Endothelial cell (in vitro differentiated cells): ENCODE data around the gene DYSF. TPM values are rescaled to one million over a fixed set of nuclear protein-coding genes. Genes with fewer than 3 reads are reported as not detected.

Experiments
- DNase-seq: peaks from one replicate; pipeline ENCODE4 v3.0.0; 2021; ENCODE audit warnings: low spot score
- H3K27ac Mint-ChIP-seq: one replicate; pipeline ENCODE4 v1.8.0; 2021; ENCODE audit warnings: mixed read lengths, inconsistent platforms; ENCODE audit not compliant: unreplicated experiment
- H3K27me3 Mint-ChIP-seq: one replicate; pipeline ENCODE4 v1.8.0; 2021; ENCODE audit warnings: mild to moderate bottlenecking, moderate library complexity, mixed read lengths, inconsistent platforms; ENCODE audit not compliant: unreplicated experiment
- H3K36me3 Mint-ChIP-seq: one replicate; pipeline ENCODE4 v1.8.0; 2021; ENCODE audit warnings: mild to moderate bottlenecking, low read depth, mixed read lengths, inconsistent platforms; ENCODE audit not compliant: unreplicated experiment
- H3K4me1 Mint-ChIP-seq: one replicate; pipeline ENCODE4 v1.8.0; 2021; ENCODE audit warnings: mild to moderate bottlenecking, mixed read lengths, inconsistent platforms; ENCODE audit not compliant: unreplicated experiment
- H3K4me3 Mint-ChIP-seq: one replicate; pipeline ENCODE4 v1.8.0; 2021; ENCODE audit warnings: mild to moderate bottlenecking, mixed read lengths, inconsistent platforms; ENCODE audit not compliant: unreplicated experiment
- H3K9me3 Mint-ChIP-seq: one replicate; pipeline ENCODE4 v1.8.0; 2021; ENCODE audit warnings: mixed read lengths, inconsistent platforms; ENCODE audit not compliant: unreplicated experiment
- CTCF ChIP-seq: fragments of 200-600 bp; sonication (generic); IDR thresholded peaks from one replicate; pipeline ENCODE4 v1.5.0; 2021; ENCODE audit warnings: antibody characterized with exemption; ENCODE audit not compliant: unreplicated experiment
- total RNA-seq: library from RNA; stranded (reverse); fragmentation: NEBNext Ultra II Directional; extraction: Animal tissue kit (Norgen Biotek cat#: 25700); gene quantifications from one replicate; pipeline ENCODE4 v1.2.1, GENCODE V29; 2021; ENCODE audit not compliant: unreplicated experiment

Gene DYSF
- total RNA-seq, 1 donor from 2014 or later: 566 TPM

- peaks cover 22% of the 10 kb centered on the region for H3K27me3 Mint-ChIP-seq
- no peak for DNase-seq
Observed at GRCh38 chr2:71619230-71619741, 165.9 kb downstream of the DYSF start.

GRCh38 chr2:71620116-71620515, 166.8 kb downstream of the DYSF start:
- Mint-ChIP-seq H3K9me3 (no peaks in the 10 kb centered on the region), H3K36me3 (peaks cover 16% of the 10 kb centered on the region), H3K27me3 (peaks cover 14% of the 10 kb centered on the region), H3K4me3 (peak overlapping the region; percentile 79), H3K27ac (peak overlapping the region; percentile 36), H3K4me1 (peaks cover 13% of the 10 kb centered on the region)
- no peak for DNase-seq
- TF ChIP-seq CTCF: no peak

More at GRCh38 chr2:71619230-71619741, 165.9 kb downstream of the DYSF start:
- H3K27ac Mint-ChIP-seq: no peak overlapping the region
- peaks cover 22% of the 10 kb centered on the region for H3K36me3 Mint-ChIP-seq
- TF ChIP-seq CTCF: no peak
- peak overlapping the region; percentile 79 for H3K4me3 Mint-ChIP-seq
- H3K9me3 Mint-ChIP-seq: no peaks in the 10 kb centered on the region
- peaks cover 20% of the 10 kb centered on the region for H3K4me1 Mint-ChIP-seq

DNA sequence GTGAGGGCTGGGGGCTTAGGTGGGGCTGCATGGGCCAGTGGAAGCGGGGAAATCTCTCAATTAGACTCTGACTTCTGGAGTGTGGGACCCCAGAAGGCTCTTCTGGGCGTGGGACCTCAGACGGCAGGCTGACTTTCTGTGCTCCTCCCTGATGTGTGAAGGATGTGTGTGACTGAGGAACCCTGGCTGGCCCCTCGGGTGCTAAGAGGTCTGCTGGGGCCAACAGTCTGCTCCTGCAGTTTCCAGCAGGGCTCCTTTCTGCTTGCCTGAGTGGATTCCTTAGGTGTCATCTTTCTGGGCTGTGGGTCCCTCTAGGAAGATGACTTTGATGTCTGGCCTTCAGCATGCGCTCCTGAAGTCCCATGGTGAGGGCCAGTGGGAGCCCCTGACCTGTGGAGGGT, 167.5 kb downstream of the DYSF start:
- TF ChIP-seq CTCF: no peak
- DNase-seq: no peak
- H3K36me3 Mint-ChIP-seq: peaks cover 19% of the 10 kb centered on the region
- H3K27ac Mint-ChIP-seq: peak overlapping the region; percentile 42
- H3K9me3 Mint-ChIP-seq: no peaks in the 10 kb centered on the region
- no peak overlapping the region for H3K4me3 Mint-ChIP-seq
- peaks cover 9% of the 10 kb centered on the region for H3K27me3 Mint-ChIP-seq
- peaks cover 13% of the 10 kb centered on the region for H3K4me1 Mint-ChIP-seq

GRCh38 chr2:71629273-71629672, 175.9 kb downstream of the DYSF start:
- H3K9me3 Mint-ChIP-seq: no peaks in the 10 kb centered on the region
- H3K4me3 Mint-ChIP-seq: no peak overlapping the region
- DNase-seq: no peak
- TF ChIP-seq CTCF: no peak
- no peaks in the 10 kb centered on the region for H3K27me3 Mint-ChIP-seq
- H3K27ac Mint-ChIP-seq: peak overlapping the region; percentile 95
- H3K36me3 Mint-ChIP-seq: peaks cover 45% of the 10 kb centered on the region
- peaks cover 27% of the 10 kb centered on the region for H3K4me1 Mint-ChIP-seq

DNA sequence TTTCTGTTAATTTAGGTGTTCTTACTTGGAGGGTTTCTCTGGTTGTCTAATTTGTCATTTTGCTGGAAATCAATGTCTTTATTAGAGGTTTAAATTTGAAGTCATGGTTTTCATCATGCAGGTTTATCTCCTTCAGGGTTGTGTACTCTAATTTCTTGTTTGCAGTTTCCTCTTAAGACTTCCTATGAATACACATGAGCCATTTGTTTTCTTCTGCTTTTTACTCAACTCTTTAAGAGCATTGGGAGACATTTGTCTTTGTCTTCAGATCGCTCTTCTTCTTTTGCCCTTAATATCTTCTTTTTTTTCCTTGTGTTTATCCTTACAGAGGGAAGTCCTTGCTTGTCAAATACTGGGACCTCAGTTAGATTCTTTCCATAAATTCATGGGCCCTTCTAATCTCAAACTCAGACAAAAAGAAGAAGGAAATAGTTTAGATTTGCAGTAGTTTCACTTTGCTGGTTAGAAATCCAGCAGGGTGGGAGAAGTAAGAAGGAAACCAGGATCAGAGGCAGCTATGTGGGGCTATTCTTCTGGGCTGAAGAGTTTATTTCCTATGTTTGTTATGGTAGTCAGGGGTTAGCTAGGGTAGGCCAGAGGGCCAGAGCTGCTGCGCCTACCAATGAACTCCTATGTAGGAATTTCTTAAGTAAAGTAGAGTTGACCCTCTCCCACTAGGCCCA, 176.6 kb downstream of the DYSF start:
- peaks cover 51% of the 10 kb centered on the region for H3K36me3 Mint-ChIP-seq
- H3K9me3 Mint-ChIP-seq: no peaks in the 10 kb centered on the region
- H3K4me1 Mint-ChIP-seq: peaks cover 31% of the 10 kb centered on the region

More for the DNA sequence above, 176.6 kb downstream of the DYSF start:
- Mint-ChIP-seq H3K27me3 (no peaks in the 10 kb centered on the region), H3K27ac (peak overlapping the region; percentile 95), H3K4me3 (no peak overlapping the region)
- DNase-seq: no peak
- no peak for TF ChIP-seq CTCF
